ENCODE measurements around the gene AREL1.
"Not testable (repeated sequence)": the region's sequence is repeated elsewhere in the genome, so short reads cannot be mapped to it uniquely, and the experiment has no call there.

AREL1 gene, protein sequence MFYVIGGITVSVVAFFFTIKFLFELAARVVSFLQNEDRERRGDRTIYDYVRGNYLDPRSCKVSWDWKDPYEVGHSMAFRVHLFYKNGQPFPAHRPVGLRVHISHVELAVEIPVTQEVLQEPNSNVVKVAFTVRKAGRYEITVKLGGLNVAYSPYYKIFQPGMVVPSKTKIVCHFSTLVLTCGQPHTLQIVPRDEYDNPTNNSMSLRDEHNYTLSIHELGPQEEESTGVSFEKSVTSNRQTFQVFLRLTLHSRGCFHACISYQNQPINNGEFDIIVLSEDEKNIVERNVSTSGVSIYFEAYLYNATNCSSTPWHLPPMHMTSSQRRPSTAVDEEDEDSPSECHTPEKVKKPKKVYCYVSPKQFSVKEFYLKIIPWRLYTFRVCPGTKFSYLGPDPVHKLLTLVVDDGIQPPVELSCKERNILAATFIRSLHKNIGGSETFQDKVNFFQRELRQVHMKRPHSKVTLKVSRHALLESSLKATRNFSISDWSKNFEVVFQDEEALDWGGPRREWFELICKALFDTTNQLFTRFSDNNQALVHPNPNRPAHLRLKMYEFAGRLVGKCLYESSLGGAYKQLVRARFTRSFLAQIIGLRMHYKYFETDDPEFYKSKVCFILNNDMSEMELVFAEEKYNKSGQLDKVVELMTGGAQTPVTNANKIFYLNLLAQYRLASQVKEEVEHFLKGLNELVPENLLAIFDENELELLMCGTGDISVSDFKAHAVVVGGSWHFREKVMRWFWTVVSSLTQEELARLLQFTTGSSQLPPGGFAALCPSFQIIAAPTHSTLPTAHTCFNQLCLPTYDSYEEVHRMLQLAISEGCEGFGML

DNA sequence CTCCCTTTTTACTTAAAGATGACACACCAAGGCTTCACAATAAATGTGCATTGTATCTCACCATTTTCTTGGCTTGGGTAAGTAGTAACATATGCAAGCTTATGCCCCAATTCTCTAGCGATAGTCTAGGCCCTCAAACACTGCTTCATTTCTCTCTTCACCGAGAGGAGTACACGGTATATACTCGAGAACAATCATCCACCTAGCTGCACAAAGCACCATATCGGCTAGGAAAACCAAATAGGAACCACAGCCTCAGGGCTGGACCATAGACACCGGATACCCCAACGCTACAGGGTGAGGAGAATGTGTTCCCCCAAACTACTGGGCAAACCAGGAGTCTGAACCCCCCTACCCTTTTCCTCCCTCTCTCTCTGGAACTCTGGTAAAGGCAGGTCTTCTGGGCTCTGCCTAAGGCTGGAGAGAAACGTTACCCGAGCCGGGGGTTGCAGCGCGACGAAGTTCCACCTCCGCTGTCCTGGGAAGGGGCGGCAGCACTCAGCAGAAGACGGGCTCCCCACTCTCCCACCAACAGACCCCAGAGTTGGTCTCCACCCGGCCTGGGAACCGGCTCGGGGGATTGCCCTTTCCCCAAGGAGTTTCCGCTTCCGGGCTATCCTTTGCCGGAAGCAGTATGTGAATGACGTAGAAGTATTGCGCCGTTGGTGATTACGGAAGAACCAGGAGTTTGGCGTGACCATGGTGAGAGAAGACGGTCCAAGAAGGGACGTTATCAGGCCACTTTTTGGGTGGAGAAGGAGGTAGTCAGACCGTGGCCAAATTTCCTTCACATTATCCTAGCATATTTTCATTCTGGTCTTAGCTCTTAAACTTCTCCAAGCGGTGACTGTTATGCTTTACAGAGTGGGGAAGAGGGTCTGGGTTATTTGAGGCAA lies at the start of gene AREL1, which contains the start of gene FCF1:
Gene AREL1, minus strand, starts transcription at position 582 of the 896 bp plus-strand sequence. CDS start 27,465 bp downstream, outside the sequence.
Gene FCF1, plus strand, starts transcription at position 646 of the 896 bp plus-strand sequence. Its CDS starts 54 bp downstream, at position 700.
- DNase-seq (ENCODE audit: low spot score): peak; percentile 89

DNA sequence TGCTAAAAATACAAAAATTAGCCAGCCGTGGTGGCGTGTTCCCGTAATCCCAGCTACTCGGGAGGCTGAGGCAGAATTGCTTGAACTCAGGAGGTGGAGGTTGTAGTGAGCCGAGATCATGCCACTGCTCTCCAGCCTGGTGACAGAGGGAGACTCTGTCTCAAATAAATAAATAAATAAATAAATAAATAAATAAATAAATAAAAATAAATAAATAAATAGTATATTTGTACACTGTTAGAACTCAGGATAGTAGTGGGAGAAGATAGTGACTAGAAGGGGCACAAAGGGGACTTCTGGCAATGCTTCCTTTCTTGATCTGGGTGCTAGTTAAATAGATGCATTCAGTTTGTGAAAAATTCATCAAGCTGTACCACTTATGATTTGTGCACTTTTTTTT lies 45.6 kb upstream of the AREL1 start:
- DNase-seq (ENCODE audit: low spot score): not testable (repeated sequence)

DNA sequence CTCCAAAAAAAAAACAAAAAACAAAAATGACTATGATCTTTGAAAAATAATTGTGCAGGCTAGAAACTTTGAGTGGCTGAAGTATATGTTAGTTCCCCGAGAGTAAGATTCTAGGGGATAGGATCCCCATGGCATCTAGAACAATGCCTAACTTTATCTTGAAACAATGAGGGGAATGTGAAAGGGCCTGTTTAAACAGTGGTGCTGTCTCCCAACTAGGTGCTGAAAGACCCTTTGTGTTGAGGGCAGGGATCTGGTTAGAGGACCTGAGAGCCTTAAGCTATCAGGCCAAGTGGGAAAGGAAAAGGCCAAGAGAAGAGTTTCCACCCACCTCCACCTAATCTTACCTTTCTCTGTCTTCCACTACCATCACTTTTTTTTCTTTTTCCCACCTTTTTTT lies 43.4 kb upstream of the AREL1 start:
- no peak for DNase-seq (ENCODE audit: low spot score)

DNA sequence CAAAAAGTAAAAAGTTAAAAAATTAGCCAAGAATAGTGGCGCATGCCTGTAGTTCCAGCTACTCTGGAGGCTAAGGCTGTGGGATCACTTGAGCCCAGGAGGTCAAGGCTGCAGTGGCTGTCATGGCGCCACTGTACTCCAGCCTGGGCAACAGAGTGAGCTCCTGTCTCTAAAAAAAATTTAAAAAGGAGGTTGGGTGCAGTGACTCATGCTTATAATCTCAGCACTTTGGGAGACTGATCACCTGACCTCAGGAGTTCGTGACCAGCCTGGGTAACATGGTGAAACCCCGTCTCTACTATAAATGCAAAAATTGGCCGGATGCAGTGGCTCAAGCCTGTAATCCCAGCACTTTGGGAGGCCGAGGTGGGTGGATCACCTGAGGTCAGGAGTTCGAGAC lies 42.0 kb upstream of the AREL1 start:
- DNase-seq (ENCODE audit: low spot score): no peak

DNA sequence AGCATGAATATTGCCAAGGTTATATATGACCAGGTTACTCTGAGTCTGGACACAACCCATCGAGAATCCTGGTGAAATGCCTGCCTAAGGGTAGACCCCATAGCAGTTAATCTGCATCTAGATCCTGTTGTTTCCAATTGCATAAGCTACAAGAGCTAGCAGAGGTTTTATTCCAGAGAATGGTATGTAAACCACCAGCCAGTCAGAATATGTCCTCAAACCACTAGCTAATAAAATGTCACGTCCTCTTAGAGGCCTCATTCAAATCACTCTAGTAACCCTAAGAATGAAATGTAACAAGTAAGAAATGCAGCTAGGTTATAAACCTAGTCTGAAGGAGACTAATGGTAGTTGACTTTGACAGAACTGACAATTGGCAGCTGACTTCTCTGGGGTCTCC lies 41.3 kb upstream of the AREL1 start:
- DNase-seq (ENCODE audit: low spot score): no peak

DNA sequence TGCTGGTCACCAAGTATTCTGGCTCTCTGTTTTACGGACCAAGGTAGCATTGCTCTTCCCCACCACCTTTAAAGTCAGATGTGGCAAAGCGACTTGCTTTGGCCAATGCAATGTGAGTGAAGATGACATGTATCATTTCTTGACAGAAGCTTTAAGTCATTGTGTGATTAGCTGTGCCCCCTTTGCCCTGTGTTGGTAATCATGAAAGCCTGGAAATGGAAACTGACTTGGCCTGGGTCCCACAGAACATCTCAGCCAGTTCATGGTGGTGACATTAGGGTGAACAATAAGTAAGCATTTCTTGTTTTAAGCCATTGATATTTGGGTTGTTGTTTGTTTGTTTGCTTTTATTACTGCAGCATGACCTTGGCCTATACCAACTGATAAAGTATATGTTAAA lies 34.4 kb upstream of the AREL1 start:
- no peak for DNase-seq (ENCODE audit: low spot score)

DNA sequence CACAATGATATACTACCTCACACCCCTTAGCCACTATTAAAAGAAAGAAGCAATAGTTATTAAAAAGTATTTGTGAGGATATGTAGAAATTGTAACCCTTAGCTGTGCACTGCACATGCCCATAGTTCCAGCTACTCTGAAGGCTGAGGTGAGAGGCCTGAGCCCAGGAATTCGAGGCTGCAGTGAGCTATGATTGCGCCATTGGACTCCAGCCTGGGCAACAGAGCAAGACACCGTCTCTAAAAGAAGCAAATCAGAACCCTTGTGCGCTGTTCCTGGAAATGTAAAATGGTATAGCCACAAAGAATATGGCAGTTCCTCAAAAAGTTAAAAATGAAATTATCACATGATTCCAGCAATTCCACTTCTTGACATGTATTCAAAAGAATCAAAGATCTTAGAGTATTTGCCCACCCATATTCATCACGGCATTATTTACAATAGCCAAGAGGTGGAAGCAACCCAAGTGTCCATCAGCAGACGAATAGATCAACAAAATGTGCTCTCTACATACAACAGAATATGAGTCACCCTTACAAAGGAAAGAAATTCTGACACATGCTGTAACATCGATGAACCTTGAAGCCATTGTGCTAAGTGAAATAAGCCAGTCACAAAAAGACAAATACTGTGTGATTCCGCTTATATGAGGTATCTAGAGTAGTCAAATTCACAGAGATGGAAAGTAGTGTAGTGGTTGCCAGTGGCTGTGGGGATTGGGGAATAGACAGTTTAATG lies 26.6 kb upstream of the AREL1 start:
- no peak for DNase-seq (ENCODE audit: low spot score)

DNA sequence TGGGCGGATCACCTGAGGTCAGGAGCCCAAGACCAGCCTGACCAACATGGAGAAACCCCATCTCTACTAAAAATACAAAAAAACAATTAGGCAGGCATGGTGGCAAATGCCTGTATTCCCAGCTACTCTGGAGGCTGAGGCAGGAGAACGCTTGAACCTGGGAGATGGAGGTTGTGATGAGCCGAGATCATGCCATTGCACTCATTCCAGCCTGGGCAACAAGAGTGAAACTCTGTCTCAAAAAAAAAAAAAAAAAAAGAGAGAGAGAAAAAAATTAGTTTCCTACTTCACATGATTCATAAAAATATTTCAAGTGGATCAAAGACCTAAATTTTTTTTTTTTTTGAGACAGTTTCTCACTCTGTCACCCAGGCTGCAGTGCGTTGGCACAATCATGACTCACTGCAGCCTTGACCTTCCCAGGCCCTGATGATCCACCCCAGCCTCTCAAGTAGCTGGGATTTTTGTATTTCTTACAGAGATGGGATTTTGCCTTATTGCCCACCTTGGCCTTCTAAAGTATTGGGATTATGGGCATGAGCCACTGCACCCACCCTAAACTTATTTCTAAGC lies 25.0 kb upstream of the AREL1 start:
- no peak for DNase-seq (ENCODE audit: low spot score)

DNA sequence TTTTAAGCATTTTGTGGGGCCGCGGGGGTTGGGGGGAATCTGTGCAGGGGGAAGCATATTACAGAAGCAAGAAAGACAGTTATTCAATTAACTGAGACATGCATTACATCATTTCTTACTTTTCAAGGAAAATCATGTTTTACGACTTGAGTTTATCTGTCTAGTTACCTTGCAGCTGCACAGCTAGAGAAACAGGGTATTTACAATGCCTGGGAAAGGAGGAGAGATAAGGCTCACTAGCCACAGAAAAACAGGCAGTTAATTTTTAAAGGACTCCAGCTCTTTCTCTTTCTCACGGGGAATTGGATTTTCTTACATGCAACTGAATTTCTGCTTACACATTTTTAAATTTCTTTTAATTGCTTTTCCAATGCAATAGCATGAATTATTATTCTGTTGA lies 22.2 kb upstream of the AREL1 start:
- no peak for DNase-seq (ENCODE audit: low spot score)

DNA sequence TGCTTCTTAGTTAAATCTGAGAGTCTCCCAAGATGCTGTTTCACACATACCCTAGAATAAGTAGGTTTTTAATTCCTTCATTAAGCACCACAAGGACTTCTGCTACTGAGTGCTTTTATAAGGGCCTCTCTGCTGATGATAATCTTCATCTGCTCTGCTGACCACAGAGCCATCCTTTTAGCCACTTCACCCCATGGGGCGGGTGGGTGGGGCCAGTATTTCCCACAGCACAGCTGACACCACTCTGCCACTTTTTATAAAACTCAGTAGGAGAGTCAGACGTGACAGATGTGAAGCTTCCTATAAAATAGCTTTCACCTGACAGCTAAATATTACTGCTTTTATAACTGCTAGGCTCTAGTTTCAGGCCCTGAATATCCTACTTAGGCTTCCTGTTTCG lies 20.3 kb upstream of the AREL1 start:
- no peak for DNase-seq (ENCODE audit: low spot score)

DNA sequence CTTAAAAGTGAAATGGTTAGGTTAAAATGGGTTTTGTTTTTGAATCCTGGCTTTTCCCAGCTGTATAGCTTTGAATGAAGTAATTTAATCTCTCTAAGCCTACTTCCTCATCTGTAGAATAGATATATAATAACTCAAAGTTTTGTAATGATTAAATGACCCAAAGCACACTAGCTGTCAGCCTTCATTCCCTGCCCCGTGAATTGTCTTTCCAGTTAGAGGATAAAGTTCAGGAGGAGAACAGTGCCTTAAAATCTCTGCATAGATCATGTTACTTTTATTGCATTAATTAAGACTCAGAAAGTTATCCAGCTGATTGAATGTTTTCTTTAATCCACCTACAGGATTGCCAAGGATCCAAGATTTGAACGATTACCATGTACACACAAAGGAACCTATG lies 19.5 kb upstream of the AREL1 start:
- DNase-seq (ENCODE audit: low spot score): no peak

DNA sequence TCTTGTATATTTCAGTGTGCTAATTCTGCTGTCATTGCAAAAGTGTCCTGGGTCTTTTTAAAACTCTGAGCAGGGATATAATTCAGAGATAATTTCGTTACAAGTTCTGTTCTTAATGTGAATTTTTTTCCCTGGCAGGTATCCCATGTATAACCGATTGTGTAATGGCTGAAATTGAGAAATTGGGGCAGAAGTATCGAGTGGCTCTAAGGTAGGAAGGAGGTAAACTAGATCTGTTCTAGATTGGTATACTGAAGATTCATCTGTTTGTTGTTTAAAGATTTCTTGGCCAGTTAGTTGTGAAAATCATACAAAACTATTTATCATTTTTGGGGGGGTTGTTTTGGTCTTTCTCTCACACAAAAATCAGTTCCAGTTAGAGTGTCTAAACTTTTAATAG lies 10.3 kb upstream of the AREL1 start:
- DNase-seq (ENCODE audit: low spot score): no peak

DNA sequence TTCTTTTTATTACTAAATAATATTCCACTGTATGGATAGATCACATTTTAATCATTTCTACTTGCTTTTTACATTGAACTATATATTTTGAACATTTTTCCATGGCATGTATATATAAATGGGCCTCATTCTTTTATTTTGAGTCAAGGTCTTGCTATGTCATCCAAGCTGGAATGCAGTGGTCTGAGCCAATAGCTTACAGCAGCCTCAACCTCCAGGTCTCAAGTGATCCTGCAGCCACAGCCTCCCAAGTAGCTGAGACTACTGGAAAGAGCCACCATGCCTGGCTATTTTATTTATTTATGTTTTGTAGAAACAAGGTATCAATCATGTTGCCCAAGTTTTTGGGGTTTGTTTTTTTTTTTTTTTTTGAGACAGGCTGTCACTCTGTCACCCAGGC lies 7.6 kb upstream of the AREL1 start:
- DNase-seq (ENCODE audit: low spot score): no peak

DNA sequence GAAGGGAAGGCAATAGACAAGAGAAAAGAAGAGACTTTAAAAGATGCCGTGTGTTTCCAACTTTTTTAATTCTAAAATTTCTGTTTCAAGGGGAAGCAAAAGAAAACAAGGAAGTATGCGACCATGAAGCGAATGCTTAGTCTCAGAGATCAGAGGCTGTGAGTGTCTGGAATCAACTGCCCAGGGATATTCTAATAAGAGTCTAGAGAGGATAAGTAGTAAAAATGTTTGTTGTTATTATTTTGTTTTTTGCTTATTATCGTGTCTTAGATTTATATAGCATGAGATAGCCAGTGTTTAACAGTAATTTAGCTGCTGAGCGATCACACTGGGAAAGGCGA lies 485 bp upstream of the AREL1 start:
- no peak for DNase-seq (ENCODE audit: low spot score)

DNA sequence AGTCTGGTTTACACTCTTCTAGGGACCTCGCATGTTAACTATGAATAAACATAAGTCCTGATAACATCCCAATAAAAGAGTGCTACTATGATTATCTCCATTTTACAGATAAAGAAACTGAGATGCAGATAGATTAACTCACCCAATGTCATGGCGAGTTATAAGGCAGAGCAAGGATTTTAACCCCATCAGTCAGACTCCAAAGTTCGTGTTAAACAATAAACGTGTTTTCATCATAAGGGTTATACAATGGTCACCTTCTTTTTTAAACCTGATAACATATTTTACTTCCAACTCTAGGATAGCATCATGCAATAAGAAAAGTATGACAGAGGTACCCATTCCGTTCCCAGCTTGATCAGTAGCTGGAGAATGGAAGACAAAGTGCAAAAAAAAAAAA lies 1.2 kb downstream of the AREL1 start:
- no peak for DNase-seq (ENCODE audit: low spot score)

DNA sequence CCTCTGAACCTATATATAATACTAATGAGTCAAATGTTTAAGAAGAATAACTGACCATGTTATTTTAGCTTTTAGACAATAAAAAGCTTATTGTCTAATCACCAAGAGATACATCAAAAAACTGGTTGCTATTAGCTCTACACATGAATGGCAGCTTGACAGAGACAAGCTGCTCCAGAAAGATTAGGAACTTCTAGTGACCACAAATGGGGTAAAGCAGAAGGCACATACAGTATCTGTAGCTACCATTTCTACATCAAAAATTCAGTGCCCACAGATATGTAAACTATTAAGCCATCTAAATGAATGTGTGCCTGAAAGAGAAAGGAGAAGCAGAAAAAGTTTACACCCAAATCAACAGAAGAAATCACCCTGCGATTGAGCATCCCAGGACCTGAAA lies 2.4 kb downstream of the AREL1 start:
- DNase-seq (ENCODE audit: low spot score): no peak

DNA sequence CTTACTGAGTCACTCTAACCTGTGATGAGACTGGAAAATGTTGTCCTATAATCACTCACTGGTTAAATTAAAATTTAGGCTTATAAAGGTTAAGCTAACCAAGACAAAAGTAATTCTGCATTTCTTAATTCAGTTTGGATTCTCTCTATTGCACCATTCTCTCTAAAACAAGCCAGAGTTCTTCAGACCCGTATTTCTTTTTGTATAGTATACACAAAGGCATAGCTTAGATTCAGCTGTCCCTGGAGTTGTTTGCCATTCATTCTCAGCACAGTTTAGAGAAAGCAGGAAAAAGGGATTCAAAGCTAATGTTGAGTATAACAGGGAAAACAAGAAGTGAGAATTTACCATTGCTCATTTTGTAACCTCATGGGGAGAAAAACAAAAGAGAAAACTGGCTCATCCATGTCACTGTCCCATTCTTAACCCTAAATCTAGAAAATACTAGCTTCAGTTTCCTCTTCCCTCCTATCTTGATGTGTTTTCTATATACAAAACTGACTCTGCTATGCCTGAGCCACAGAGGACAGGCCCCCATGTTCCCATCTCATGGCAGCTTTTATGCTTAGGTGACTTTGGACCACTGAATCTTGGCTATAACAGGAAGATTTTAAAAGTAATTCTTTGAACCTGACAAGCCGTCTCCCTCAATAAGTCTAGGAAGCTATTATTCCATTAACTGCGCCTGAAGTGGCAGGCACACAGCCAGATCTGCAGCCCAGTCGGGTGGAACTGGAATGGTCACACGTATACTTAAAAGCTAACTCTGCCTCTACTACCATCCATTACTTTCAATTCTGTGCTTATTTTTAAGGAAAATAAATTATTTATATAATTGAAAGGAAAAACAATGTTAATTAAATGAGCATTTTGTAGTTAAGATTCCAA lies 7.0 kb downstream of the AREL1 start:
- DNase-seq (ENCODE audit: low spot score): no peak

DNA sequence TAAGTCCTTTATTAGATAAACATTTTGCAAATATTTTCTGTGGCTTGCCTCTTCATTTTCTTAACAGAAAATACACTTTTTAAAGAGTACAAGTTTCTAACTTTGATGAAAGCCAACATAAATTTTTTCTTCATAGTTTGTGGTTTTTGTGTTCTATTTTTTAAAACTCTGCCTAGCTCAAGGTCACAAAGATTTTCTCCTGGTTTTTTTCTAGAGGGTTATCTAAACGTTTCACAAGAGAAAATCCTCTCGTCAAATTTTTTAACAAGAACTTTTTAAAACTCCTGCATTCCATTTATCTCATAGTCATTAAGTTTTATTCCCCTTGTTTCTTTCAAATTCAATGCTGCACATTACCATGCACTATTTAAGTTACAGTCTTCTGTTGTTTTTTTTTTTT lies 8.2 kb downstream of the AREL1 start:
- DNase-seq (ENCODE audit: low spot score): no peak

DNA sequence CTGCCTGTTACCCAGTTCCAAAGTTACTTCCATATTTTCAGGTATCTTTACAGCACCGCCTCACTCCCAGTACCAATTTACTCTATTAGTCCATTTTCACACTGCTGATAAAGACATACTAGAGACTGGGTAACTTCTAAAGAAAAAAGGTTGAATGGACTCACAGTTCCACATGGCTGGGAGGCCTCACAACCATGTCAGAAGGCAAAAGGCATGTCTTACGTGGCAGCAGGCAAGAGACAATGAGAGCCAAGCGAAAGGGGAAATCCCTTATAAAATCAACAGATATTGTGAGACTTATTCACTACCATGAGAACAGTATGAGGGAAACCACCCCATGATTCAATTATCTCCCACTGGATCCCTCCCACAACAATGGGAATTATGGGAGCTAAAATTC lies 9.8 kb downstream of the AREL1 start:
- no peak for DNase-seq (ENCODE audit: low spot score)

DNA sequence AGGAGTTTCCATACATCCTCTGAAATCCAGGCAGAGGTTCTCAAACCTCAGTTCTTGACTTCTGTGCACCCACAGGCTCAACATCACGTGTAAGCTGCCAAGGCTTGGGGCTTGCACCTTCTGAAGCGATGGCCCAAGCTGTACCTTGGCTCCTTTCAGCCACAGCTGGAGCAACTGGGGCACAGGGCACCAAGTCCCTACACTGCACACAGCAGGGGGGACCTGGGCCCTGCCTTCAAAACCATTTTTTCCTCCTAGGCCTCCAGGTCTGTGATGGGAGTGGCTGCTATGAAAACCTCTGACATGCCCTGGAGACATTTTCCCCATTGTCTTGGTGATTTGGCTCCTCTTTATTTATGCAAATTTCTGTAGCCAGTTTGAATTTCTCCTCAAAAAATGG lies 10.6 kb downstream of the AREL1 start:
- no peak for DNase-seq (ENCODE audit: low spot score)

Measured in germinal center (tissue), 1 donor.